ENCODE results near the gene ATP6V0B. TPM values are rescaled to one million over a fixed set of nuclear protein-coding genes. Genes with fewer than 3 reads are reported as not detected.

The ATP6V0B gene
- polyA plus RNA-seq (ENCODE audit: insufficient read length in 10 of 10), result 10 to 100 TPM; 40.0 to 52.8 (median 48.9) TPM
- long read RNA-seq, donor 1, transcript ATP6V0B-205 (8 exons, 1,298 nt), result major isoform, 26 of 31 reads
- long read RNA-seq, donor 1, partial matches to known transcripts, result 0 of 31 reads
- long read RNA-seq, donor 1, other reads (novel, unspliced or antisense), result 0 of 31 reads
- long read RNA-seq, donor 2, transcript ATP6V0B-205 (8 exons, 1,298 nt), result major isoform, 17 of 28 reads
- long read RNA-seq, donor 2, partial matches to known transcripts, result 9 of 28 reads
- long read RNA-seq, donor 2, other reads (novel, unspliced or antisense), result 0 of 28 reads
- long read RNA-seq, donor 3, result 0 reads
- long read RNA-seq, donor 4, transcript ATP6V0B-205 (8 exons, 1,298 nt), result major isoform, 22 of 27 reads
- long read RNA-seq, donor 4, partial matches to known transcripts, result 0 of 27 reads
- long read RNA-seq, donor 4, other reads (novel, unspliced or antisense), result 0 of 27 reads
- long read RNA-seq, donor 5, transcript ATP6V0B-205 (8 exons, 1,298 nt), result major isoform, 18 of 35 reads
- long read RNA-seq, donor 5, transcript ATP6V0B-201 (7 exons, 944 nt), result minor isoform, 6 of 35 reads
- long read RNA-seq, donor 5, partial matches to known transcripts, result 9 of 35 reads
- long read RNA-seq, donor 5, other reads (novel, unspliced or antisense), result 0 of 35 reads
- long read RNA-seq, donor 6, transcript ATP6V0B-201 (7 exons, 944 nt), result minor isoform, 6 of 33 reads
- long read RNA-seq, donor 6, transcript ATP6V0B-205 (8 exons, 1,298 nt), result major isoform, 24 of 33 reads
- long read RNA-seq, donor 6, partial matches to known transcripts, result 0 of 33 reads
- long read RNA-seq, donor 6, other reads (novel, unspliced or antisense), result 0 of 33 reads
- long read RNA-seq, donor 7, transcript ATP6V0B-205 (8 exons, 1,298 nt), result major isoform, 21 of 28 reads
- long read RNA-seq, donor 7, partial matches to known transcripts, result 0 of 28 reads
- long read RNA-seq, donor 7, other reads (novel, unspliced or antisense), result 0 of 28 reads
- long read RNA-seq, donor 8, transcript ATP6V0B-205 (8 exons, 1,298 nt), result major isoform, 19 of 24 reads
- long read RNA-seq, donor 8, partial matches to known transcripts, result 0 of 24 reads
- long read RNA-seq, donor 8, other reads (novel, unspliced or antisense), result 0 of 24 reads
- long read RNA-seq, donor 9, partial matches to known transcripts, result 0 of 5 reads
- long read RNA-seq, donor 9, other reads (novel, unspliced or antisense), result 0 of 5 reads

DNA sequence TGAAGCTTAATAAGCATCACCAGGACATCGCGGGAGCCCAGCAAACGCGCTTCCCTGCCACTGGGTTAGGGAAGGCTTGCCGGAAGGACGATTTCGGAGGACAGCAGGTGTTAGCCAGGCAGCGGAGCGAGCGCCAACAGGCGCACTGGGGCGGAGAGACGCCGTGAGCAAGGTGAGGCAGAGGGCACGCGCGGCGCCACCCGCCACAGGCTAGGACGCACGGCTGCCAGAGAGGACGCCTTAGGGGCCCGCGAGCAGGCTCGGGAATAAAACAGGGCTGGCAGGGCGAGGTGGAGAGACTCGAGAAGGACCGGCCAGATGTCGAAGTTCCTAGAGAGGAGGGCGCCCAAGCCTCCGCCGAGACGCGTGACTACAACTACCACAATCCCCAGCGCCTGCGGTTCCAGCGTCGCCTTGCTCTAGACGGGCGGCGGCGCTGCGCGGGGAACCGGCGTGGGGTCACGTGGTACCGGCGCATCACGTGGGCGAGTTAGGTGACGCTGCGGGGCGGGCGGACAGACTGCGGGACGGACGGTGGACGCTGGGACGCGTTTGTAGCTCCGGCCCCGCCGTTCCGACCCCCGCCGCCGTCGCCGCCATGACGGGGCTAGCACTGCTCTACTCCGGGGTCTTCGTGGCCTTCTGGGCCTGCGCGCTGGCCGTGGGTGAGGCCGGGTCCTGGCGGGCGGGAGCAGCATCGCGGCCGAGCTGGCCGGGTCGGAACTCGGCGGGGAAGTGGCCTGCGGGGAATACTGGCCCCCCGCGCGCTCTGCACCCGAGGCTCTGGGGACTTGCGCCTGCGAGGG lies at the start of gene ATP6V0B:
TSS of gene ATP6V0B (plus strand) at position 518 of the 806 bp plus-strand sequence. CDS start at position 599, 81 bp downstream.
- DNase-seq, result peak; percentile 94 to 98 (median 95)

DNA sequence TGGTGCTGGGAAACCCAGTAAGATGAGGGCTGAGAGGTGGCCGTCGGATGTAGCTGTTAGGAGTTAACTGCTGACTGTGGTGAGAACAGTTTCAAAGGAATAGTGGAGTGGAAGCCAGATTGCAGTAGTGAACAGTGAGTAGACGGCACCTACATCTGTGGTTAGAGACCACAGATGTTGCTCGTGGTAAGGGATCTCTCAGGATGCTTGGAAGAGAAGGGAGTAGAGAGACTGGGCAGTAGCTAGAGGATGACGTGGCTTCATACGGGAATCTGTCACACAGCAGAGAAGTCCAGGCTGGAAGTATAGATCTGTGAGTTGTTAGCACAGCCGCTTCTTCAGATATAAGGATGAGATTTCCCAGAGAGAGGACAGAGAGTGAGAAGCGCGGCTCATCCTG lies 48.9 kb upstream of the ATP6V0B start:
- DNase-seq, result no peak

DNA sequence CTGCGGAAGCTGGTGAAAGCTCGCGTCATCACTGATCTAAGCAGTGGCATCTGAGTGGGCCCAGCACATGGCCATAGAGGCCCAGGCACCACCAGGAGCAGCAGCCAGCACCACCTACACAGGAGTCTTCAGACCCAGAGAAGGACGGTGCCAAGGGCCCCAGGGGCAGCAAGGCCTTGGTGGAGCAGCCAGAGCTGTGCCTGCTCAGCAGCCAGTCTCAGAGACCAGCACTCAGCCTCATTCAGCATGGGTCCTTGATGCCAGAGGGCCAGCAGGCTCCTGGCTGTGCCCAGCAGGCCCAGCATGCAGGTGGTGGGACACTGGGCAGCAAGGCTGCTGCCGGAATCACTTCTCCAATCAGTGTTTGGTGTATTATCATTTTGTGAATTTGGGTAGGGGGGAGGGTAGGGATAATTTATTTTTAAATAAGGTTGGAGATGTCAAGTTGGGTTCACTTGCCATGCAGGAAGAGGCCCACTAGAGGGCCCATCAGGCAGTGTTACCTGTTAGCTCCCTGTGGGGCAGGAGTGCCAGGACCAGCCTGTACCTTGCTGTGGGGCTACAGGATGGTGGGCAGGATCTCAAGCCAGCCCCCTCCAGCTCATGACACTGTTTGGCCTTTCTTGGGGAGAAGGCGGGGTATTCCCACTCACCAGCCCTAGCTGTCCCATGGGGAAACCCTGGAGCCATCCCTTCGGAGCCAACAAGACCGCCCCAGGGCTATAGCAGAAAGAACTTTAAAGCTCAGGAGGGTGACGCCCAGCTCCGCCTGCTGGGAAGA lies 44.4 kb upstream of the ATP6V0B start:
- DNase-seq, result no peak

DNA sequence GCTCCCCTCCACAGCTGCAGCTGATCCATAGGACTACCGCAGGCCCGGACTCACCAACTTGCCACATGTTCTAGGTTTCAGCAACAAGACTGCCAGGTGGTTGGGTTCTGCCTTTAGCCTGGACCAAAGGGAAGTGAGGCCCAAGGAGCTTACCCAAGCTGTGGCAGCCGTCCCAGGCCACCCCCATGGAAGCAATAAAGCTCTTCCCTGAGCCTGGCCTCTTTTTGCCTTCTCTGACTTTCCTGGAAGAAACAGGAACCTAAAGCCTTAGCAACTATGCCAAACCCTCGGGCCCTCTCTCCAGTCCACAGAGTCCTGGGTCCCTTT lies 43.8 kb upstream of the ATP6V0B start:
- DNase-seq, result no peak

DNA sequence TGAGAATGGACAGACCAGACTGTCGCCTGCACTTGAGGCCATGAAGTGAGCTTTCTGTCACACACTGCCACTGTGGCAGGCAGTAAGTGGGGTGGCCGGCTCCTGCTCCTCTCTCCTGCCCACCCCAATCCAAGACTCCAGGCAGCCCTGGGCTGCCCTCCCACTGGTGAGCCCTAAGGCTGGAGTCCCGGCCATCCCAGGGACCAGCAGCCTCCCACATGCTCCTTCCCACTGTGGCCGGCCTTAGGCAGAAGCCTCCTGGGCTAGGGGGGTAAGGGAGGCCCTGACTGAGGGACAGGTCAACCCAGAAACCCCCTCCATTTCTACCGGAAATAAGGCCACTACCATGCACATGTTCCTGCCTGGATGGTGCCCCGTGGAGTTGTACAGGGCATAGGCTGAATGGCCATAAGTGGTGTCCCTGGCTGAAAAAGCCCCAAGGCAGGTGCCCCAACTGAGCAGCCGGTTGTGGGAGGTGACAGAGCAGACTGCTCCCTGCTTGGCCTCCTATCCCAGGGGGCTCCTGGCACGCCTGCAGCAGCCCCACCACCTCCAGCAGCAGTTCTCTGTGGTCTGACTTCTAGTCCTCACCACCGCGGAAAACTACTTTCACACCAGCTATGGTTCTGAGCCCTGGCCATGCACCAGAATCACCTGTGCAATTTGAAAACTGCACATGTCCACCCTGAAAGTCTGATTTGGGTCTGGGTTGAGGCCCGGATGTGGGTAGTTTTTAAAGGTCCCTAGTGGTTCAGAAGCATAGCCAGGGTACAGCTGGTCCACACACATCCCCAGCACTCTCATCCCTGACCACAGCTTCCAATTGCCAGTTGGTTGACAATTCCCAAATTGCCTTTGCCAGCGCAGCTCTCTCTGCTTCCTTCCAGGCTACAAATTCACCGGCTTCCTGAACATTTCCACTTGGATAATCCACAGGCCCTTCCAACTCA lies 42.8 kb upstream of the ATP6V0B start:
- no peak for DNase-seq

DNA sequence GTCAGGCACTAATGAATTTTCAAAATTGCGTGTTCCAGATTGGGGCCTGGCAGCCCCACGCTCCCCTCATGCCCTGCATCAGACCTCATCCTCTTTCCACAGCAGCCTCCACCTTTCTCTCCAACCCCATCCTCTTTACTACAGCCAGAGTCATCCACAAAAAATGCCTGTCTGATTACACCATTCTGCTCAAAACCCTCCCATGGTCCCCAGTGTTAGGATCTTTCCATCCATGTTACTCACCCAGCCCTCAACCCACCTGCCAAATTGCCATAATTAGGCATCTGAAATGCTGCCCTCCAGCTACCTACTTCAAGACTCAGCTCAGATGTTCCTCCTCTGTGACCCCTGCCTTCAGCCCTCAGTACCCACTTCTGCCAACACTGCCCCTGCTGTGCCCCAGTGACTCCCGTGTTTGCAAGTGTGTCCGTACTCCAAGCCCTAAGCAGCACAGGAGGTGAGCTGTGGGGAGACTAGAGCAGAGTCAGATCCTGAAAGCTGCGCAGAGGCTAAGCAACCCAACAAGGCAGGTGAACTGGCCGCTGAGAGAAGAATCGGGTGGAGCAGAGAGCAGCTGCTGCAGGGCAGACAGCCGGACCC lies 41.9 kb upstream of the ATP6V0B start:
- DNase-seq, result no peak

DNA sequence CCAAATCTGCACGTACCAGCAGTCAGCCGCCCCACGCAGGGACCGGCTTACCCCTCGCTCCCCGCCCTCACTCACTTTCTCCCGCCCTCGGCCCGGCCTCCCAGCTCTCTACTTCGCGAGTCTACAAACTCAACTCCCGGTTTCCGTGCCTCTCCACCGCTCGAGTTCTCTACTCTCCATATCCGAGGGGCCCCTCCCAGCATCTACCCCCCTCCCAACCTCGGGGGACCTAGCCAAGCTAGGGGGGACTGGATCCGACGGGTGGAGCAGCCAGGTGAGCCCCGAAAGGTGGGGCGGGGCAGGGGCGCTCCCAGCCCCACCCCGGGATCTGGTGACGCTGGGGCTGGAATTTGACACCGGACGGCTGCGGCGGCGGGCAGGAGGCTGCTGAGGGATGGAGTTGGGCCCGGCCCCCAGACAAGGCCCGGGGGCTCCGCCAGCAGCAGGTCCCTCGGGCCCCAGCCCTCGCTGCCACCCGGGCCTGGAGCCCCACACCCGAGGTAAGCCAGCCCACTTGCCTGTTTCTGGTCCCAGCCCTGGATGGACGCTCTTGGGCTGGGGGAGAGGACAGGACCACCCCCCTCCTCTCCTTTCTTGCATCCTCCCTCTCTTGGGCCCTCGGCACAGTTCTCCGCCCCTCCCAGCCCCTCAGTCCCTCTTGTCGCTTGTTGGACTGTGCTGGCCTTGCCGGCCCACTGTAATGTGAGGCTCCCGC lies 41.2 kb upstream of the ATP6V0B start, which contains the start of gene ARTN:
TSS of gene ARTN (plus strand) at position 416 of the 715 bp plus-strand sequence. CDS start 1,856 bp downstream, outside the sequence.
- DNase-seq, result peak in 1 of 3 donors; percentile 68

DNA sequence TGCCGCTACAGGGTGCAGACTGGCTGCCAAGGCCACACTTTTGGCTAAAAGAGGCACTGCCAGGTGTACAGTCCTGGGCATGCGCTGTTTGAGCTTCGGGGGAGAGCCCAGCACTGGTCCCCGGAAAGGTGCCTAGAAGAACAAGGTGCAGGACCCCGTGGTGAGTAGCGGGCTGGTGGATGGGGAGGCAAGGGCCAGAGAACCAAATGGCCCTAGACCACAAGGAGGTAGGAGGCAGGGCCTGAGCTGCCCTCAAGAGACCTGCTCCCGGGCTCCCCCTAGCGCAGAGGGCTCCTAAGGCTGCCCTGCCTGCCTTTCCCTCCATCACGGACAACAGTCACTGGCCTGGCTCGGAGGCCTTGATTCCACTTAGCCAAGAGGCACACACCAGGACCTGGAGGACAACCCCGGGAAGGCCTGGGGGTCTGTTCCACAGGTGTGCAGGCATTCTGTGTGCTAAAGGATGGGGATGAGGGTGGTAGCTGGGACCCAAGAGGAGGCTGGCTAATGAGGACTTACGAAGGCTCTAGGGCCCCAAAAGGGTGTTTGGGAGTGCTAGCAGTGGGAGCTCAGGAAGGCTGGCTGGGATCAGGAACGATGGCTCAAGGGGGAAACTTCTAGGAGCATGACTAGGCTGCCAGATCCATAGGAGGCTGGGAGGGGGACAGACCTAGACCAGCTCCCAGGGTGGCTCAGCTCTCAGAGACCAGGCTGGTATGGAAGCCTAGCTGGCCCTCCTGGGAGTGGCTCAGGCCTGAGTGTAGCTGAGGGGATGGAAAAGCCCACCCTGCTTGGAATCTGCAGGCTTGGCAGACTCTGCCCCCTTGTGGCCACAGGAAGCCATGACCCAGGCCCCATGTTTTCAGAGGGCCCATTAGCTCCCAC lies 40.4 kb upstream of the ATP6V0B start:
- DNase-seq, result peak; percentile 45 to 82 (median 58)

DNA sequence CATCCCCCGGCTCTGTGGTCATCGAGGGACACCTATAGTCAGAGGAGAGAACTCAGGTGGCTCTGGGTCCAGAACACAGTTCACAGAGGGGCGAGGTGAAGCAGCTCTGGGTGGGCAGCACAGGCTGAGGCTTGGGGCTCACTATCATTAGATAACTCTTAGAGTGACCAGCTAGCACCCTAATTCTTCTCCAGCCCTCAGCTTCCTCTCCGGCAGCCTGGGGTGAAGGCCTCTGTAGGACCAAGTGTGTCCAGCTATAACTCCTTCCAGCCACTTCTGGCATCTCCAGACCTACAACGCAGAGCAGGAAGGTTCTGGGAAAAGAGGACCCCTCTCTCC lies 39.8 kb upstream of the ATP6V0B start:
- DNase-seq, result no peak

DNA sequence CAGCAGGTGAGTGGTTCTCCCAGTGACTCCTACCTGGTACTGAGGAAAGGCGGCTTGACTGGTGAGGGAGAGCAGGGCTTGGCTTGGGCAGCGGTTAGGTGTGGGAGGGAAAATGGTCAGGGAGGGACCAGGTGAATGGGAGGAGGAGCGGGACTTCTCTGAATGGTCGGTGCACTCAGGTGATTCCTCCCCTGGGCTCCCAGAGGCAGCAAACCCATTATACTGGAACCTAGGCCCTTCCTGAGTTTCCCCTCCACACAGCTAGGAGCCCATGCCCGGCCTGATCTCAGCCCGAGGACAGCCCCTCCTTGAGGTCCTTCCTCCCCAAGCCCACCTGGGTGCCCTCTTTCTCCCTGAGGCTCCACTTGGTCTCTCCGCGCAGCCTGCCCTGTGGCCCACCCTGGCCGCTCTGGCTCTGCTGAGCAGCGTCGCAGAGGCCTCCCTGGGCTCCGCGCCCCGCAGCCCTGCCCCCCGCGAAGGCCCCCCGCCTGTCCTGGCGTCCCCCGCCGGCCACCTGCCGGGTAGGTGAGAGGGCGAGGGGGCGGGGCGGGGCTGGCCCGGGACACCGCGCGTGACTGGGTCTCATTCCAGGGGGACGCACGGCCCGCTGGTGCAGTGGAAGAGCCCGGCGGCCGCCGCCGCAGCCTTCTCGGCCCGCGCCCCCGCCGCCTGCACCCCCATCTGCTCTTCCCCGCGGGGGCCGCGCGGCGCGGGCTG lies 38.9 kb upstream of the ATP6V0B start:
- no peak for DNase-seq

DNA sequence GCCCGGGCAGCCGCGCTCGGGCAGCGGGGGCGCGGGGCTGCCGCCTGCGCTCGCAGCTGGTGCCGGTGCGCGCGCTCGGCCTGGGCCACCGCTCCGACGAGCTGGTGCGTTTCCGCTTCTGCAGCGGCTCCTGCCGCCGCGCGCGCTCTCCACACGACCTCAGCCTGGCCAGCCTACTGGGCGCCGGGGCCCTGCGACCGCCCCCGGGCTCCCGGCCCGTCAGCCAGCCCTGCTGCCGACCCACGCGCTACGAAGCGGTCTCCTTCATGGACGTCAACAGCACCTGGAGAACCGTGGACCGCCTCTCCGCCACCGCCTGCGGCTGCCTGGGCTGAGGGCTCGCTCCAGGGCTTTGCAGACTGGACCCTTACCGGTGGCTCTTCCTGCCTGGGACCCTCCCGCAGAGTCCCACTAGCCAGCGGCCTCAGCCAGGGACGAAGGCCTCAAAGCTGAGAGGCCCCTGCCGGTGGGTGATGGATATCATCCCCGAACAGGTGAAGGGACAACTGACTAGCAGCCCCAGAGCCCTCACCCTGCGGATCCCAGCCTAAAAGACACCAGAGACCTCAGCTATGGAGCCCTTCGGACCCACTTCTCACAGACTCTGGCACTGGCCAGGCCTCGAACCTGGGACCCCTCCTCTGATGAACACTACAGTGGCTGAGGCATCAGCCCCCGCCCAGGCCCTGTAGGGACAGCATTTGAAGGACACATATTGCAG lies 38.2 kb upstream of the ATP6V0B start:
- peak in 1 of 3 donors; percentile 62 for DNase-seq

DNA sequence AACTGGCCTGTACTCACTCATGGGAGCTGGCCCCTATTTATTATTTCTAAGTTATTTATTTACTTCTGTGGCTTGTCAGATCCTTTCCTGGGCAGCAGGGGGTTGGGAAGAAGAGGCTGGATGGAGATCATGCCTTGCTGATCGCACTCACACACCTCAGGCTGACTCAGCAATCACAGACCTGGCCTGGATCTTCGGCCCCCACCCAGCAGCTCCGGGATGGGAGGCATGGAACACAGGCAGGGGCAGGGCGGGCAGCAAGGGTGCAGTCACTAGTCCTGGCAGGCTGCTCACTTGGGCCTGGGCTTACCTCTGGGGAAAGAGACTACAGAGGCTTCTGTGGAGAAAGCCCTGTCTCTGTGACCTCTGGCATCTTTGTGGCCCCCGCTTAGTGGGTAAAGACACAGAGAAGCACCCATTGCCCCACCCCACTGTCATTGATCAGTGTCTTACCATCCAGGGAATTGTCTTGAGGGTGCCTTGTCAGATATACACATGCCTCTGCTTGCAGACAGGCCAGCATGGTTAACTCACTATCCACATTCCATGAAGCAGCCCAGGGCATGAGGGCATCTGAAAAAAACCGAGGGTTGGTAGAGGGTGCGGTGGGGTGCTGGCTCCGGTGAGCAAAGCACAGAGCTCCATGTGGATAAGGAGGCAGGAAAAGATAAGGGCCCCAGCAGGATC lies 37.4 kb upstream of the ATP6V0B start:
- no peak for DNase-seq

DNA sequence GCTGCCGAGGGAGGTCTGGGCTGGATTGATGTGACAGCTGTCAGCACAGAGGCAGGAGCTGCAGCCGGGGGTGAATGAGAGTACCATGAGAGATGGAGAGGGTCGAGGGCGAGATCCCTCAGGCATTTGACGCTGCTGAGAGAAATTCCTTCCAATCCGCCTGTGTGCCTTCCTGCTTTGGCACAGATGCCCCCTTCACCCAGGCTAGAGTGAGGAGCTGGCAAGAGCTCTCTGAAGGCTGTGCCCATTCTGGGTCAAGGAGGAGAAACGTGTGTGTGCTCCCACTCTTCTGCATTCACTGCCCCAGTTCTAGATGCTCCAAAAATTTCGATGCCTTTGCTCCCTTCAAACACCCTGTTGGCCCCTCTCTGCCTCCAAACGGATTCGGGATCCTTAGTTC lies 36.4 kb upstream of the ATP6V0B start:
- DNase-seq, result no peak

DNA sequence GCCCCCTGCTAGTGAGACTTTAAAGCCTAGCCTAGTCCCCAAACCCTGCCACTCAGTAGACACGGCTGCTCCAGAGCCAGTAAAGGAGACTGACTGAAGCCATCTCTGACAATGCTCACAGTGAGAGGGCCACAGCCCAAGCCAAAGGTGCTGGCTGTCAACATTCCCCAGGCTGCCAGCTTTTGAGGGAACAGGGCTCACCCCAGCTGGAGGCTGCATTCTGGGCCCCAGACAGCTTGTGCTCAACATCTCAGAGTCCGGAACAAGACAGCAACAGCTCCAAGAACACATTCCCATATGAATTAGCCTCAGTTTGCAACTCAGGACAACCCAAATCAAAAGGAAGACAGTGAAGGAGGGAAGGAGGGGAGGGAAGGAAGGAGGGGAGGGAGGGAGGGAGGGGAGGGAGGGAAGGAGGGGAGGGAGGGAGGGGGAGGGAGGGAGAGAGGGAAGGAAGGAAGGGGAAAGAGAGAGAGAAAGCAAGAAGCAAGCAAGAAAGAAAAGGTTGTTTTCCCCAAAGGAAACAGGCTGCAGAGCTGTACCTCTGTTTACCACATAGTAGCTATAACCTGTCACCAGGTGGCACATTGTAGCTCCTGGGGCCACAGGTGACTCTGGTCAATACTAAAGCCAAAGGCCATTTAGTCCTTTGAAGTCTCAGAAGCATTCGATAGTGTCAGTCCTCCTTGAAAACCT lies 35.7 kb upstream of the ATP6V0B start:
- peak in 1 of 3 donors; percentile 57 for DNase-seq

Data from muscle of back (tissue), 13 donors.